Skeletal muscle satellite cell (primary cell): ENCODE data around the gene CASP2.
A peak's percentile ranks its signal among the peaks of the same experiment; 100 is the strongest.
"Not testable (repeated sequence)": the region's sequence is repeated elsewhere in the genome, so short reads cannot be mapped to it uniquely, and the experiment has no call there.

Source experiments
- H3K27me3 ChIP-seq: 2 replicates; pipeline ENCODE4 v1.7.0; 2013; ENCODE audit warnings: low read length; ENCODE audit not compliant: control insufficient read depth, insufficient read depth
- H3K36me3 ChIP-seq: 2 replicates; pipeline ENCODE4 v1.7.0; 2013; ENCODE audit warnings: mild to moderate bottlenecking, control low read depth, low read length; ENCODE audit not compliant: insufficient read depth
- H3K4me1 ChIP-seq: 2 replicates; pipeline ENCODE4 v1.7.0; 2013; ENCODE audit warnings: low read length; ENCODE audit not compliant: control insufficient read depth, insufficient read depth
- H3K4me2 ChIP-seq: 2 replicates; pipeline ENCODE4 v1.7.0; 2013; ENCODE audit warnings: mild to moderate bottlenecking, low read length
- H3K4me3 ChIP-seq: 2 replicates; pipeline ENCODE4 v1.7.0; 2013; ENCODE audit warnings: low read length
- H3K9ac ChIP-seq: 2 replicates; pipeline ENCODE4 v1.7.0; 2013; ENCODE audit warnings: mild to moderate bottlenecking, low read depth, low read length, moderate library complexity
- H3K9me3 ChIP-seq: replicated peaks from 2 replicates; pipeline ENCODE4 v1.7.0; 2013; ENCODE audit warnings: mild to moderate bottlenecking, control low read depth, low read length

CASP2 gene

GRCh38 chr7:143250822-143251221, 37.3 kb upstream of the CASP2 start:
- H3K27me3 ChIP-seq: no peaks in the 10 kb centered on the region
- no peaks in the 10 kb centered on the region for H3K4me1 ChIP-seq
- H3K36me3 ChIP-seq: no peaks in the 10 kb centered on the region
- H3K9me3 ChIP-seq: no peaks in the 10 kb centered on the region
- H3K9ac ChIP-seq: no peak overlapping the region
- no peak overlapping the region for H3K4me3 ChIP-seq
- H3K4me2 ChIP-seq: no peak overlapping the region

GRCh38 chr7:143252006-143252405, 36.1 kb upstream of the CASP2 start:
- Histone ChIP-seq H3K9ac (no peak overlapping the region), H3K4me1 (no peaks in the 10 kb centered on the region)

GRCh38 chr7:143255564-143255963, 32.6 kb upstream of the CASP2 start:
- no peaks in the 10 kb centered on the region for H3K36me3 ChIP-seq
- no peaks in the 10 kb centered on the region for H3K4me1 ChIP-seq
- H3K9me3 ChIP-seq: no peaks in the 10 kb centered on the region
- H3K4me3 ChIP-seq: no peak overlapping the region
- H3K27me3 ChIP-seq: no peaks in the 10 kb centered on the region
- no peak overlapping the region for H3K4me2 ChIP-seq
- no peak overlapping the region for H3K9ac ChIP-seq

More at GRCh38 chr7:143252006-143252405, 36.1 kb upstream of the CASP2 start:
- Histone ChIP-seq H3K27me3 (no peaks in the 10 kb centered on the region), H3K36me3 (no peaks in the 10 kb centered on the region), H3K4me2 (no peak overlapping the region), H3K4me3 (no peak overlapping the region), H3K9me3 (no peaks in the 10 kb centered on the region)

GRCh38 chr7:143256325-143256724, 31.8 kb upstream of the CASP2 start:
- Histone ChIP-seq H3K4me3 (no peak overlapping the region), H3K9ac (no peak overlapping the region), H3K27me3 (no peaks in the 10 kb centered on the region), H3K9me3 (no peaks in the 10 kb centered on the region), H3K4me1 (no peaks in the 10 kb centered on the region), H3K4me2 (no peak overlapping the region), H3K36me3 (no peaks in the 10 kb centered on the region)

- no peaks in the 10 kb centered on the region for H3K4me1 ChIP-seq
- H3K27me3 ChIP-seq: no peaks in the 10 kb centered on the region
- no peak overlapping the region for H3K4me3 ChIP-seq
- no peak overlapping the region for H3K4me2 ChIP-seq
- no peaks in the 10 kb centered on the region for H3K9me3 ChIP-seq
- no peaks in the 10 kb centered on the region for H3K36me3 ChIP-seq
- H3K9ac ChIP-seq: no peak overlapping the region
Observed at GRCh38 chr7:143256932-143257331, 31.2 kb upstream of the CASP2 start.

- Histone ChIP-seq H3K27me3 (no peaks in the 10 kb centered on the region), H3K9ac (no peak overlapping the region), H3K4me3 (no peak overlapping the region), H3K4me2 (no peak overlapping the region), H3K36me3 (no peaks in the 10 kb centered on the region), H3K4me1 (no peaks in the 10 kb centered on the region), H3K9me3 (no peaks in the 10 kb centered on the region)
Observed at GRCh38 chr7:143257501-143257900, 30.6 kb upstream of the CASP2 start.

- Histone ChIP-seq H3K9me3 (no peaks in the 10 kb centered on the region), H3K9ac (no peak overlapping the region), H3K4me3 (no peak overlapping the region)
Observed at GRCh38 chr7:143258831-143259230, 29.3 kb upstream of the CASP2 start.

GRCh38 chr7:143259765-143260164, 28.4 kb upstream of the CASP2 start:
- Histone ChIP-seq H3K27me3 (no peaks in the 10 kb centered on the region), H3K36me3 (no peaks in the 10 kb centered on the region), H3K4me3 (no peak overlapping the region), H3K9me3 (no peaks in the 10 kb centered on the region), H3K4me2 (no peak overlapping the region), H3K9ac (no peak overlapping the region), H3K4me1 (peaks cover 12% of the 10 kb centered on the region)

More at GRCh38 chr7:143258831-143259230, 29.3 kb upstream of the CASP2 start:
- H3K27me3 ChIP-seq: no peaks in the 10 kb centered on the region
- no peaks in the 10 kb centered on the region for H3K36me3 ChIP-seq
- H3K4me1 ChIP-seq: peaks cover 4% of the 10 kb centered on the region
- no peak overlapping the region for H3K4me2 ChIP-seq

- no peak overlapping the region for H3K4me3 ChIP-seq
Observed at GRCh38 chr7:143261901-143262300, 26.2 kb upstream of the CASP2 start.

GRCh38 chr7:143263266-143264195, 24.6 kb upstream of the CASP2 start, which contains the start of gene GSTK1:
TSS of gene GSTK1 (plus strand) at chr7:143263441. CDS start at chr7:143263514, 73 bp downstream.
- H3K9me3 ChIP-seq: no peaks in the 10 kb centered on the region
- no peaks in the 10 kb centered on the region for H3K27me3 ChIP-seq
- H3K4me2 ChIP-seq: peak within 1 kb of the TSS; percentile 98
- H3K9ac ChIP-seq: peak within 1 kb of the TSS; percentile 92
- peak within 1 kb of the TSS; percentile 99 for H3K4me3 ChIP-seq
- H3K4me1 ChIP-seq: peaks cover 17% of the 10 kb centered on the region
- peaks cover 15% of the 10 kb centered on the region for H3K36me3 ChIP-seq

More at GRCh38 chr7:143261901-143262300, 26.2 kb upstream of the CASP2 start:
- Histone ChIP-seq H3K4me2 (no peak overlapping the region), H3K36me3 (peaks cover 2% of the 10 kb centered on the region), H3K27me3 (no peaks in the 10 kb centered on the region), H3K4me1 (peaks cover 17% of the 10 kb centered on the region), H3K9me3 (no peaks in the 10 kb centered on the region), H3K9ac (no peak overlapping the region)

- H3K27me3 ChIP-seq, H3K9me3 ChIP-seq: not testable (repeated sequence)
- Histone ChIP-seq H3K4me3 (peak overlapping the region; percentile 99), H3K4me2 (peak overlapping the region; percentile 98), H3K9ac (peak overlapping the region; percentile 92), H3K36me3 (peaks cover 21% of the 10 kb centered on the region), H3K4me1 (peaks cover 17% of the 10 kb centered on the region)
Observed at GRCh38 chr7:143264196-143264568, 24.0 kb upstream of the CASP2 start.
